GOT3 (cell line): ENCODE results near the gene CD163L1.

Experiments used
- DNase-seq: peaks from one replicate; lab custom pipeline; 2025; ENCODE audit warnings: mixed read lengths; lab: John Stamatoyannopoulos, UW

Gene CD163L1

DNA sequence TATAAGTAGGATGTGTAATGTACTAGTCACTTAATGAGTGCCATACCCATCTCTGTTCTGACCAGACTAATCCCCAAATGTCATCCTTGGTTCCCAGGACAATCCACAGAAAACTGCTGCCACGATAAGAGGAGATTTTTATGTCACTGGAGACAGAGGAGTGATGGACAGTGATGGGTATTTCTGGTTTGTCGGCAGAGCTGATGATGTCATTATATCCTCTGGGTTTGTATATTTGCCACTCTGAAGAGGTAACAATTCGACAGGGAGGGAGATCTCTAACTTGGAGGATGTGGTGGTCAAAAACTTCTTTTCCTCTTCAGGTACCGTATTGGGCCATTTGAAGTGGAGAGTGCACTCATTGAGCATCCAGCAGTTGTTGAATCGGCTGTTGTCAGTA, 119.8 kb downstream of the CD163L1 start:
- DNase-seq, result no peak

DNA sequence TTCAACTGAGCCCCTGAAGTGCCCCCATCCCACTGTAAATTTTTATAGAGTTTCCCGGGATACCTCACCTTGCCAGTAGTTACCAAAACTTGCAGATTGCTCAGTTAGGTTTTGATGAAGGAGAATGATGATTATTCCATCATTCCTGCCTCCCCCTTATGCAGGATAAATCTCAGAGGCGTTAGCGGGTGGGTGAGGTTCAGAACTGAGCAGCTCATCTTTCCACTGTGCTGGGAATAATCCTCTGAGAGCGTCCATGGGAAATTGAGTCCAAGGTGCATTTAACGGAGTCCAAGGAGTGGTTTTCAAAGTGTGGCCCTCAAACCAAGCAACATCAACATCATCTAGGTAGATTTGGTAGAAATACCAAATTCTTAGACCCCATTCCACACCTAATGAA, 121.4 kb downstream of the CD163L1 start:
- no peak for DNase-seq

- no peak for DNase-seq
These were observed 122.3 kb downstream of the CD163L1 start for GRCh38 chr12:7321624-7322023.

DNA sequence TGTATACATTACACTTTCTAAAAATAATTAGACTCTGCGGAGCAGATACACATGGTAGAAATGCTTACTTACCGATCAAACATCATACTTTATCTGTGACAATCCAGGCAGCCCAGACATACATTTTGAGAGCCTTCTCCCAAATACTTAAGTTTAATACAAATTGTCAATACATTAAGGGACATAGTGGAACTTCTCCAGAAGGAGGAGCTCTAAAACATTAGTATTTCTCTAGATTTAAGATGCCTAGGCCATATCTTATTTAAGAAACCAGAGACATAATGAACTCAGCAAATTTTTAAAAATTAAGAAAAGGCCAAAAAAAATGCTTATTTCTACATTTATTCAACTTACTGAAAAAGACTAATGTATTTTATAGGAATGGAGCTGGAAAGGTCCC, 124.0 kb downstream of the CD163L1 start:
- no peak for DNase-seq

DNA sequence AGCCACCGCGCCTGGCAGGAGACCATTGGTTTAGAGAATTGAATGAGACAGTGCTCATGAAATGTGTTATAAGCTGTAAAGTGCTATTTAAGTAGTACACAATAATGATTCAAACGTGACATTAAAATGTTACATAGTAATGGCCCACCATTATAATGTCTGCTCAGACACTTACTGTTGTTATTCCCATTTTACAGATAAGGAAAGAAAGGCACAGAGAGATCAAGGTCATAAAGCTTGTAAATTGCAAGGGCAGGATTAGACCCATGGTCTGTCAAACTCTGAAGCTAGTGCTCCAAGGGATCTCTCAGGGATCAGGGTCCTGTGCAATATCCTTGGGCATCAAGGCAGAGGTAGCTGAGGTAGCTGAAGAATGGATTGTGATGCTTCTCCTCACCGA, 133.9 kb downstream of the CD163L1 start:
- DNase-seq, result no peak
